Activated CD8-positive, alpha-beta T cell treated with anti-CD3 and anti-CD28 coated beads for 36 hours (primary cell): Measurements from ENCODE around the gene RRP12. TPM values are rescaled to one million over a fixed set of nuclear protein-coding genes. Genes with fewer than 3 reads are reported as not detected.

Source experiments
- ATAC-seq: fragments of 200-7000 bp; cut with Tn5 transposase; one replicate; pipeline ENCODE4 v1.10.0; 2021; ENCODE audit warnings: mild to moderate bottlenecking, moderate library complexity
- CTCF ChIA-PET: fragments of 350-600 bp; sonication (Branson Sonifier 250); formaldehyde crosslinking; loops from one replicate; lab custom pipeline; 2021; ENCODE audit warnings: antibody characterized with exemption; lab: Charles Lee
- POLR2A ChIA-PET: fragments of 350-600 bp; sonication (Branson Sonifier 250); formaldehyde crosslinking; loops from one replicate; lab custom pipeline; 2021; ENCODE audit warnings: antibody characterized with exemption; lab: Charles Lee
- DNase-seq: peaks from one replicate; pipeline ENCODE4 v3.0.0-alpha.2; 2020
- H3K27ac Mint-ChIP-seq: one replicate; pipeline ENCODE4 v1.8.0; 2021; ENCODE audit warnings: mild to moderate bottlenecking, mixed read lengths
- H3K27me3 Mint-ChIP-seq: one replicate; pipeline ENCODE4 v1.8.0; 2021; ENCODE audit warnings: mixed read lengths
- H3K36me3 Mint-ChIP-seq: one replicate; pipeline ENCODE4 v1.8.0; 2021; ENCODE audit warnings: low read depth, mixed read lengths
- H3K4me1 Mint-ChIP-seq: one replicate; pipeline ENCODE4 v1.8.0; 2021; ENCODE audit warnings: low read depth, mixed read lengths
- H3K4me3 Mint-ChIP-seq: one replicate; pipeline ENCODE4 v1.8.0; 2021; ENCODE audit warnings: mild to moderate bottlenecking, moderate library complexity, mixed read lengths
- H3K9me3 Mint-ChIP-seq: one replicate; pipeline ENCODE4 v1.8.0; 2021; ENCODE audit warnings: mixed read lengths
- intact Hi-C: fragments of 100-400 bp; cut with micrococcal nuclease; formaldehyde crosslinking; loops from one replicate; pipeline ENCODE4 v1.10.0; 2022
- total RNA-seq, 2 experiments: library from RNA; stranded (reverse); gene quantifications; one replicate each; pipeline ENCODE4 v1.2.3, GENCODE V29; 2021
- TF ChIP-seq, protein P1 (sequence below): fragments of 200-600 bp; IDR thresholded peaks from one replicate; pipeline ENCODE4 v1.8.0; 2022; ENCODE audit warnings: antibody characterized with exemption, mild to moderate bottlenecking

The RRP12 gene
- total RNA-seq, 2 experiments from 2014 or later: 50.3 to 51.0 TPM

DNA sequence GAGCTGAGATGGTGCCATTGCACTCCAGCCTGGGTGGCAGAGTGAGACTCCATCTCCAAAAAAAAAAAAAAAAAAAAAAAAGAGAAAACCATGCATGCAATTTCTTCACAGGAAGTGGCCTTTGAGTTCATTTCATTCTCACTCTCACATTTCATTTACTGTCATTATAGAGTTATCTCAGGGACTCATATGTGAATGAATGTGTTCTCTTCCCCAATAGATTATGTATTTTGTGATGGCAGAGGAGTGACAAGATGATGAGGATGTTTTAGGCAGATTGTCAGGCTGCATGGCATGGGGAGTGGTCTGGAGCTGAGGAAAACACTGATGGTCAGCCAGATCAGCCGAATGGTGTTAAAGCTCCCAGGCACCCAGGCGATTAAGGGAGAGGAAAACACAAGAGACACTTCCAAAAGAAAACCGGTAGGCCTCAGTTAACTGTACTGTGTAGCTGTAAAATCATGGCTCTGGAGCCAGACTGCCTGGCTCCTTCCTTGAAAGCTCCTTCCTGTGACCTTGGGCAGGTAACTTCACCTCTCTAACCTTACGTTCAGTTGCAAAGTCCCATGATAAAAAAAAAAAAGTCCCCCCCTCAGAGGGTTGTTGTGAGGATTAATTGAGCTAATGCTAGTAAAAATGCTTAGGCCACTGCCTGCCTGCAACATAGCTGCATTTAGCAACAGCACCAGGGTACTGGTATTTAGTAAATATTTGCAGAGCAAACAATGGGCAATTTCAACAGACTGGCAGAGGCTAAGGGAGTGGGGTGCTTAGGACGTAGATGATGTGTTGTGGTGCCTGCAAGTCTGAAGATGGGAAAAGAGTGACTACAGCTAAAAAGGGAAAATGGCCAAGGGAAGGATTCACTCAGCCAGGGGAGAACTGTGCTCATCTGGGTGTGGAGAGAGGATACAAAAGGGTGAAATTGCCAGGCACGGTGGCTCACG lies 73.5 kb downstream of the RRP12 start:
- ATAC-seq: peak; percentile 38
- no peak overlapping the region for H3K4me3 Mint-ChIP-seq
- DNase-seq: no peak
- intact Hi-C loops: no loop called here
- peaks cover 6% of the 10 kb centered on the region for H3K36me3 Mint-ChIP-seq
- POLR2A ChIA-PET: interaction anchor here (8.2 kb wide), 1 partner anchor 8 kb away, joined by 82 read pairs; the partner anchor contains the start of gene FRAT1
- peaks cover 43% of the 10 kb centered on the region for H3K4me1 Mint-ChIP-seq
- TF ChIP-seq, protein P1, sequence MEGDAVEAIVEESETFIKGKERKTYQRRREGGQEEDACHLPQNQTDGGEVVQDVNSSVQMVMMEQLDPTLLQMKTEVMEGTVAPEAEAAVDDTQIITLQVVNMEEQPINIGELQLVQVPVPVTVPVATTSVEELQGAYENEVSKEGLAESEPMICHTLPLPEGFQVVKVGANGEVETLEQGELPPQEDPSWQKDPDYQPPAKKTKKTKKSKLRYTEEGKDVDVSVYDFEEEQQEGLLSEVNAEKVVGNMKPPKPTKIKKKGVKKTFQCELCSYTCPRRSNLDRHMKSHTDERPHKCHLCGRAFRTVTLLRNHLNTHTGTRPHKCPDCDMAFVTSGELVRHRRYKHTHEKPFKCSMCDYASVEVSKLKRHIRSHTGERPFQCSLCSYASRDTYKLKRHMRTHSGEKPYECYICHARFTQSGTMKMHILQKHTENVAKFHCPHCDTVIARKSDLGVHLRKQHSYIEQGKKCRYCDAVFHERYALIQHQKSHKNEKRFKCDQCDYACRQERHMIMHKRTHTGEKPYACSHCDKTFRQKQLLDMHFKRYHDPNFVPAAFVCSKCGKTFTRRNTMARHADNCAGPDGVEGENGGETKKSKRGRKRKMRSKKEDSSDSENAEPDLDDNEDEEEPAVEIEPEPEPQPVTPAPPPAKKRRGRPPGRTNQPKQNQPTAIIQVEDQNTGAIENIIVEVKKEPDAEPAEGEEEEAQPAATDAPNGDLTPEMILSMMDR: no peak
- no peaks in the 10 kb centered on the region for H3K27me3 Mint-ChIP-seq
- H3K9me3 Mint-ChIP-seq: no peaks in the 10 kb centered on the region
- peak overlapping the region; percentile 51 for H3K27ac Mint-ChIP-seq
- CTCF ChIA-PET: interaction anchor here (0.7 to 1.5 kb wide), 2 partner anchors 49 to 117 kb away, joined by 3 to 4 read pairs; no protein-coding TSS in a partner anchor

DNA sequence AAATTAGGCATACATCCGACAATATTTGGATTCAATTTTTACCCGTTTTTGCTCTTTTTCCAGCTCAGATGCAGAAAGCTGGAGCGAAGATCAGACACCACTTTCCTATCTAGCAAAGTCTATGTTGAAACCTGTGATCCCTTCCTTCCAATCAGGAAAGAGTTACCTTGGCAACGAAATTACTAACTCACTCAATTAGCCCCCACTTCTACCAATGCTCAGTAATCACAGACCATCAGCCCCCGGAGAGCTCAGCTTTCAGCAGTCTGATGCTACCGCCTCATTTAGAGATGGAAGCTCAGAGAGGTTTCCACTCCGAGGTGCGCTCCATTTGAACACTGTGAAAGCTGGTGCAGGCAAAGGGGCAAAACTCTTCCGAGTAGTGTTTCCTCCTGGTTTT lies 75.4 kb downstream of the RRP12 start:
- H3K27ac Mint-ChIP-seq: no peak overlapping the region
- POLR2A ChIA-PET: interaction anchor here (0.9 kb wide), 1 partner anchor 8 kb away, joined by 6 read pairs; no protein-coding TSS in a partner anchor
- no peak for ATAC-seq
- CTCF ChIA-PET: interaction anchor here (1.0 to 1.5 kb wide), 4 partner anchors 8 to 115 kb away, joined by 3 to 5 read pairs (median 4); partner anchors contain the start of gene FRAT2
- peaks cover 5% of the 10 kb centered on the region for H3K36me3 Mint-ChIP-seq
- TF ChIP-seq, protein P1: no peak
- intact Hi-C loops: no loop called here
- H3K4me1 Mint-ChIP-seq: peaks cover 39% of the 10 kb centered on the region
- no peak for DNase-seq
- peaks cover under 1% of the 10 kb centered on the region for H3K27me3 Mint-ChIP-seq
- no peaks in the 10 kb centered on the region for H3K9me3 Mint-ChIP-seq
- no peak overlapping the region for H3K4me3 Mint-ChIP-seq

DNA sequence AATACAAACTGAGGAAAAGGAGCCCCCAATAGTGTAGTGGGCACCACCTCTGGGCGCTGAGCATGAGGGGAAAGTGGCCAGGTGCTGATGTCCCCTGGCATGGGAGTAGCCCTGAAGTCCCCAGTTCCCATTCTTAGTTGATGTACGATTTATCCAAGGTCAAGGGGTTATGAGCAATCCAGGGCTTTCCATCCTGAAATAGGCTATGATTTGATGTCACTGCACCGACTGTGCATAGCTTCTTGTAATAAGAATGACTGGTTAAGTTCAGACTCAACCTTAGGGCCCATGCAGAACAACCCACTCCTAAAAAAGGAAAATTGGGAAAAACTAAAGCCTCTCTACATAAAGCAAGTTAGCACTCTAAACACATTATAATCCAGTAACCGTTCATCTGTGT lies 77.6 kb downstream of the RRP12 start:
- Mint-ChIP-seq H3K4me3 (no peak overlapping the region), H3K27me3 (peaks cover 2% of the 10 kb centered on the region), H3K9me3 (no peaks in the 10 kb centered on the region), H3K27ac (no peak overlapping the region), H3K4me1 (peaks cover 34% of the 10 kb centered on the region), H3K36me3 (no peaks in the 10 kb centered on the region)
- TF ChIP-seq, protein P1: no peak
- CTCF ChIA-PET: interaction anchor here (3.0 kb wide), 1 partner anchor 10 kb away, joined by 15 read pairs; the partner anchor contains the start of gene FRAT2
- no peak for DNase-seq
- ATAC-seq: no peak
- POLR2A ChIA-PET: interaction anchor here (2.8 kb wide), 1 partner anchor 10 kb away, joined by 18 read pairs; the partner anchor contains the start of gene FRAT2
- intact Hi-C loops: no loop called here

DNA sequence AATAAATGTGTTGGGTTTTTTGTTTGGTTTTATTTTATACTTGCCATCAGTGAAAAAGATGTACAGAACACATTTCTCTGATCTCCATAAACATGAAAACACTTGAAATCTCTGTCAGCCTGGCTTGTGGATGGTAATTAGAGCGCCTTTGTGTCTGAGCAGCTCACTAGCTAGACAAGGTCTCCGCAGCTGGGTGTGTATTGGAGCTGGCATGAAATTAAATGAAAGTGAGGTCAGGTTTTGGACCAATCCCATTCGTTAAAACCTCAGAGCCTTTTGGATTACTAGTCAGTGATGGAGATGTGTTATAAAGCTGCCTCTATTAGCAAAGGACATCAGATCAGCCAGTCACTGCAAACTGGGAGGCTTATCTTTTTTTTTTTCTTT lies 79.3 kb downstream of the RRP12 start:
- no peak overlapping the region for H3K27ac Mint-ChIP-seq
- ChIA-PET CTCF (interaction anchor here (1.1 to 3.0 kb wide), 2 partner anchors 12 to 43 kb away, joined by 4 to 15 read pairs; partner anchors contain the start of gene FRAT2), POLR2A (interaction anchor here (1.4 to 2.8 kb wide), 2 partner anchors 12 to 30 kb away, joined by 3 to 18 read pairs; partner anchors contain the start of gene FRAT2)
- DNase-seq: no peak
- no peak for ATAC-seq
- intact Hi-C loops: no loop called here
- no peaks in the 10 kb centered on the region for H3K36me3 Mint-ChIP-seq
- peaks cover 2% of the 10 kb centered on the region for H3K27me3 Mint-ChIP-seq
- H3K4me3 Mint-ChIP-seq: peak overlapping the region; percentile 83
- peaks cover 21% of the 10 kb centered on the region for H3K4me1 Mint-ChIP-seq
- H3K9me3 Mint-ChIP-seq: no peaks in the 10 kb centered on the region
- TF ChIP-seq, protein P1: no peak
